ENCODE data around the gene WARS2. TPM values are rescaled to one million over a fixed set of nuclear protein-coding genes. Genes with fewer than 3 reads are reported as not detected.

Gene WARS2
- total and polyA plus RNA-seq, 2 donors = 6.8 to 29.3 TPM

- DNase-seq (ENCODE audit: extremely low spot score) = no peak
- Histone ChIP-seq H3K27ac (ENCODE audit: low read depth) (no peak overlapping the region), H3K4me3 (ENCODE audit: low read depth, low read length) (no peak overlapping the region), H3K36me3 (ENCODE audit: insufficient read depth) (no peaks in the 10 kb centered on the region), H3K4me1 (ENCODE audit: insufficient read depth) (no peaks in the 10 kb centered on the region)
- 32% methylated on average over 4 of the region's 4 CpGs for WGBS
These were observed 149.0 kb downstream of the WARS2 start for GRCh38 chr1:118991448-118991847.

DNA sequence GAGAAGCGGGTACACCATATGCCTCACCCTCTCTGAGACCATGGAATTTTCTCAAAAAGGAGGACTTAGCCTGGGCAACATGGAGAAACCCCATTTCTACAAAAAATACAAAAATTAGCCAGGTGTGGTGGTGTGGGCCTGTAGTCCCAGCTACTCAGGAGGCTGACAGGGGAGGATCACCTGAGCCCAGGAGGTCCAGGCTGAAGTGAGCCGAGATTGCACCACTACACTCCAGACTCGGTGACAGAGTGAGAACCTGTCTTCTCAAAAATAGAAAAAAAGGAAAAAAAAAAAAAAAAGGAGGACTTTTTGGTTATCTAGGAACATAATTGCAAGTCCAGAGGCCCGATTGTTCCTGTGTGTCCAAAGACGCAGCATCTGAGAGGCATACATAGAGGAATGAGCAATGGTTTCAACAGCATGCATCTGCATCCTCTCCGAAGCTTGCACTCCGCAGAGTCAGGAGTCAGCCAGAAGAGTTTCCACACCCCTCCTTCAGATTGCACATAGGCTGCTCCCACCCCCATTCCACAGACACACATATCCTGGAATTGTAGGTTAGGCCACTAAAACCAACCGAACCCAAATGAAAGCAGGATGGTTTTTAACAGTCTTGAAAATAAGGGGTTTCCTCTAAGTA lies 149.8 kb downstream of the WARS2 start:
- no peak for DNase-seq (ENCODE audit: extremely low spot score)
- 57% methylated on average over 8 of the region's 8 CpGs for WGBS
- Histone ChIP-seq H3K27ac (ENCODE audit: low read depth) (no peak overlapping the region), H3K4me1 (ENCODE audit: insufficient read depth) (no peaks in the 10 kb centered on the region), H3K36me3 (ENCODE audit: insufficient read depth) (no peaks in the 10 kb centered on the region), H3K4me3 (ENCODE audit: low read depth, low read length) (no peak overlapping the region)

DNA sequence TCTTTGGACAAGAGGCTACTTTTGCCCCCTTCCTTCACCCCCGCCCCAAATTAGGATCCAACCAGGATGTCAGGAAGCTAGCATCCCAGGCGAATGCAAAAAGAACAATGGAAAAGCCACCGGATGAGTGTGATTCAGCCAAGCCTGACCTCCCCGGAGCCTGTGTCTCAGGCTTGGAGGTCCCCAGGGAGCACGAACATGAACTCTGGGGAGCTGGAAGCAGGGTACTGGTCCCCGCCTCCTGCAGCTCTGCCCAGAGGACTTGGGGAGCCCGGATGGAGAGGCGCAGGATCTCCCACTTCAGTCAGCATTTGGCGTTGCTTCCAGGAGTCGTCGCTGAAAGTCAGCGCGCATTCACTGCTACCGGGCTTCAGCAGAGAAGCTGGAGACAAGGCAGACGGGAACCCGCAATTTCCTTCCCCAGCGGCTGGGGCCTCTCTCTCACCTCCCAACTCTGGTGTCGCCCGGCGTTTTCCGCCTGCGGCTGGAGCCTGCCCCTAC lies 150.5 kb downstream of the WARS2 start:
- WGBS = 29% methylated on average over 22 of the region's 22 CpGs
- no peak overlapping the region for H3K27ac ChIP-seq (ENCODE audit: low read depth)
- no peaks in the 10 kb centered on the region for H3K4me1 ChIP-seq (ENCODE audit: insufficient read depth)
- H3K4me3 ChIP-seq (ENCODE audit: low read depth, low read length) = no peak overlapping the region
- no peaks in the 10 kb centered on the region for H3K36me3 ChIP-seq (ENCODE audit: insufficient read depth)
- DNase-seq (ENCODE audit: extremely low spot score) = no peak

DNA sequence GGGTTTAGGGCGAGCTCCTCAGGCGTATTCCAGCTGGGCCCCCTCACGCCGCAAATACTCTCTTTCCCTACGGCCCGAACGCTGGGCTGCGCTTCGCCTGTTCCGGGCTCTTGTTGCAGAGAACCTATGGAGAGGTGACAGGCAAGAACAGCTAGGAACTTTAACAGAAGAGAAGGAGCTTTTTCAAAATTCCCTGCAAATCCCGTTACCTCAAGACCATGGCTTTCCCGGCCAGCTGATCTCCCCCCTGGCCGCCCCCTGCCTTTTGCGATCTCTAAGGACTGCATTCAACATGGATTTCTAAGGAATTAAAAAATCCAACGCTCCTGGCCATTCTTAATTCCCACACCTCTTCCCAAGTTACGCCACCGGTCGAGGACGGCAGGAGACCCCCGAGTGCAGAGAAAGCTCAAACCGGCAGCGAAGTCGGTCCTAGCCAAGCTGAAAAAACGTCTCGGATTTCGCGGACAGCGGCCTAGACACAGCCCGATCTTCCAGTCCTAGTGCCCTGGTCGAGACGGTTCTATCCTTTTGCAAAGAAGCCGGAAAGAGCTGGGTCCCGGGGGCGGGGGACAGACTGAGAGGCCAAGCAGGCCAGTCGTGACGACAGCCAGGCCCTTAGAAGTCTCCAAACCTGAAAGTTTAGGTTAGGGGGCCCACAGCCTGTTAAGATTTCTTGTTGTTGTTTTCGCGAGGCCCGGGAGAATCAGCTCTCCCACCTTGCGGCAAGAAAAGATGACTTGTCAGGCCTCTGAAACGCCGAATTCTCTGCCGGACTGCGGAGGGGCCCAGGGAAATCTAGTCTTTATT lies 151.2 kb downstream of the WARS2 start:
- 25% methylated on average over 44 of the region's 44 CpGs for WGBS
- no peak for DNase-seq (ENCODE audit: extremely low spot score)
- Histone ChIP-seq H3K36me3 (ENCODE audit: insufficient read depth) (no peaks in the 10 kb centered on the region), H3K4me3 (ENCODE audit: low read depth, low read length) (no peak overlapping the region), H3K27ac (ENCODE audit: low read depth) (no peak overlapping the region), H3K4me1 (ENCODE audit: insufficient read depth) (no peaks in the 10 kb centered on the region)

GRCh38 chr1:118988186-118989005 lies 152.1 kb downstream of the WARS2 start, which contains the start of gene TBX15:
TBX15 (minus strand) TSS chr1:118988343; CDS start chr1:118987795, 548 bp downstream.
- no peak for DNase-seq (ENCODE audit: extremely low spot score)
- WGBS = 11% methylated on average over 31 of the region's 31 CpGs

GRCh38 chr1:118987468-118988185 lies 152.8 kb downstream of the WARS2 start:
- 2% methylated on average over 65 of the region's 65 CpGs for WGBS
- Histone ChIP-seq H3K4me1 (ENCODE audit: insufficient read depth) (no peaks in the 10 kb centered on the region), H3K36me3 (ENCODE audit: insufficient read depth) (no peaks in the 10 kb centered on the region), H3K4me3 (ENCODE audit: low read depth, low read length) (peak overlapping the region; percentile 22), H3K27ac (ENCODE audit: low read depth) (no peak overlapping the region)
- no peak for DNase-seq (ENCODE audit: extremely low spot score)

More at GRCh38 chr1:118988186-118989005, 152.1 kb downstream of the WARS2 start, which contains the start of gene TBX15:
- no peak within 1 kb of the TSS for H3K27ac ChIP-seq (ENCODE audit: low read depth)
- no peaks in the 10 kb centered on the region for H3K36me3 ChIP-seq (ENCODE audit: insufficient read depth)
- H3K4me1 ChIP-seq (ENCODE audit: insufficient read depth) = no peaks in the 10 kb centered on the region
- H3K4me3 ChIP-seq (ENCODE audit: low read depth, low read length) = peak within 1 kb of the TSS; percentile 22

GRCh38 chr1:118986555-118987467 lies 153.6 kb downstream of the WARS2 start:
- 8% methylated on average over 42 of the region's 42 CpGs for WGBS
- no peak for DNase-seq (ENCODE audit: extremely low spot score)
- Histone ChIP-seq H3K27ac (ENCODE audit: low read depth) (no peak overlapping the region), H3K4me3 (ENCODE audit: low read depth, low read length) (peak overlapping the region; percentile 22), H3K4me1 (ENCODE audit: insufficient read depth) (no peaks in the 10 kb centered on the region), H3K36me3 (ENCODE audit: insufficient read depth) (no peaks in the 10 kb centered on the region)

DNA sequence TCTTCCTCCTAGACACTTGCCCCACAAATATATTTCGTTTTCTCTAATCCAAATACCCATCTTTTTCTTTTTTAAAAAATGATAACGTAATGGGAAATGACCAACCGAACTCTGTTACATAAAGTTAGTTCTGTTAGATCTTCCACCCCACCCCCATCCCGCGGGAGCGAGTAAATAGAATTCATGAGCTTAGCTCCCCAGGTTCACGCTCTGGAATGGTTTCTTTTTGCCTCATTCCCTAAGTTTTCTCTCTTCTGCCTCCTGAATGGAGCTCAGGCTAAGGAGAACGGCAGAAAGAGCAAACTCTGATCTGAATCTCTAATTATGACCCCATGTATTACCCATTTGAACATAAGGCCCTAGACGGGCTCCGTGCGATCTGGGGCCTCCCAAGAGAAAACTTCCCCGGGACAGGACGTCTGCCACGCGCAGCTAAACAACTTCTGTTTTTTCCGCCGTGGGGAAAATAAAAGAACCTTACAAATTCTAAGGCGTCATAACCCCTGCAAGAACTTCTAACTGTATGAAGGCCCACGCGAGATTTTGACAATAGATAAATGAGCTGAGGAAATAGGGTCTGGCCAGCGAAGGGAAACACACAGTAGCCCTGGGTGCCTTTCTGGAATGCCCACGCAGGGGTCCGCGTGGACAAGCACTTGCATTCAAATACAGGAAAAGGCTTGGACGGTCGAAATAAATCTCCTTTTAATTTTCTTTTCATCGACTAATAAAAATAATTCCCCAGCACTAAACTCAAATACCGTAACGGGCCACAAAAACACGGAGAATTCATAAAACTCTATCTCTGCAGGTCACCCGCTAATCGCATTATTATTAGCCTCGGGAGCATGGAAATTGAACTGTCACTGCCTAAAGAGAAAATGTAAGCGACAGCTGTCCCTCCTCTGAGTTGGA lies 154.6 kb downstream of the WARS2 start:
- no peak for DNase-seq (ENCODE audit: extremely low spot score)
- Histone ChIP-seq H3K27ac (ENCODE audit: low read depth) (no peak overlapping the region), H3K36me3 (ENCODE audit: insufficient read depth) (no peaks in the 10 kb centered on the region), H3K4me3 (ENCODE audit: low read depth, low read length) (no peak overlapping the region), H3K4me1 (ENCODE audit: insufficient read depth) (no peaks in the 10 kb centered on the region)
- WGBS = 13% methylated on average over 34 of the region's 34 CpGs

- Histone ChIP-seq H3K27ac (ENCODE audit: low read depth) (no peak overlapping the region), H3K4me3 (ENCODE audit: low read depth, low read length) (peak overlapping the region; percentile 7), H3K4me1 (ENCODE audit: insufficient read depth) (no peaks in the 10 kb centered on the region), H3K36me3 (ENCODE audit: insufficient read depth) (no peaks in the 10 kb centered on the region)
- DNase-seq (ENCODE audit: extremely low spot score) = no peak
- 24% methylated on average over 48 of the region's 48 CpGs for WGBS
These were observed 155.5 kb downstream of the WARS2 start for GRCh38 chr1:118984722-118985639.

- H3K4me1 ChIP-seq (ENCODE audit: insufficient read depth) = no peaks in the 10 kb centered on the region
- H3K27ac ChIP-seq (ENCODE audit: low read depth) = no peak overlapping the region
- no peaks in the 10 kb centered on the region for H3K36me3 ChIP-seq (ENCODE audit: insufficient read depth)
- no peak for DNase-seq (ENCODE audit: extremely low spot score)
- 13% methylated on average over 43 of the region's 43 CpGs for WGBS
- peak overlapping the region; percentile 7 for H3K4me3 ChIP-seq (ENCODE audit: low read depth, low read length)
These were observed 156.2 kb downstream of the WARS2 start for GRCh38 chr1:118984086-118984721.
